ENCODE data around the gene RPL10L. TPM values are rescaled to one million over a fixed set of nuclear protein-coding genes. Genes with fewer than 3 reads are reported as not detected.

Gene RPL10L
- total and polyA plus RNA-seq, 5 donors from 2014 or later: not detected

DNA sequence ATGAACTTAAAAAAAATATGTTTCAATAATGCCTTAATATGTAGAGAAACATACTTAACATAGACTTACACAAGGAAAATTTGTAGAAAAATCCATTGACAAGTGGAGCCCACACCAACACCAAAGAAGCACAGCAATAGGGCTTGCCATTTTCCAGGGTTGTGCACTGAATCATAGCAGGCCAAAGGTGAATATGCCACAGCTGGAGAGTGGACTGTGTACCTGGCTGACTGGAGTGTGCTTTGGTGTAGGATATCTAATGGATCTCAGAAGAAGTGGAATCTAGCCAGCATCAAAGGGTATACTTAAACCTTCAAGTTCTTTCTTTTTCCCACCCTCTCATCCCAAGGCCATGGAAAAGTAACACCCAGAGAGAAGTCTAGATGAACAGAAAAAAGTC is 4.8 kb downstream of the RPL10L start:
- Mint-ChIP-seq H3K27me3 (no peaks in the 10 kb centered on the region), H3K4me3 (no peak overlapping the region), H3K9me3 (peaks cover 2 to 20% (median 5%) of the 10 kb centered on the region in 7 donors), H3K4me1 (no peaks in the 10 kb centered on the region), H3K27ac (no peak overlapping the region), H3K36me3 (no peaks in the 10 kb centered on the region)
- Histone ChIP-seq H3K36me3 (ENCODE audit: control insufficient read depth, insufficient read depth, low read length) (no peaks in the 10 kb centered on the region), H3K27me3 (ENCODE audit: control insufficient read depth, insufficient read depth, low read length) (no peaks in the 10 kb centered on the region), H3K27ac (ENCODE audit: insufficient read depth, low read length, poor library complexity, severe bottlenecking) (no peak overlapping the region), H3K4me3 (ENCODE audit: low read depth, low read length) (no peak overlapping the region), H3K9me3 (ENCODE audit: control insufficient read depth in 2 of 2, low read length in 2 of 2) (peaks cover 0 to 11% of the 10 kb centered on the region in 2 experiments), H3K4me1 (ENCODE audit: control insufficient read depth, insufficient read depth, low read length, poor library complexity, severe bottlenecking) (no peaks in the 10 kb centered on the region)
- ATAC-seq (ENCODE audit: low read depth in 2 of 2): no peak
- no peak for DNase-seq

DNA sequence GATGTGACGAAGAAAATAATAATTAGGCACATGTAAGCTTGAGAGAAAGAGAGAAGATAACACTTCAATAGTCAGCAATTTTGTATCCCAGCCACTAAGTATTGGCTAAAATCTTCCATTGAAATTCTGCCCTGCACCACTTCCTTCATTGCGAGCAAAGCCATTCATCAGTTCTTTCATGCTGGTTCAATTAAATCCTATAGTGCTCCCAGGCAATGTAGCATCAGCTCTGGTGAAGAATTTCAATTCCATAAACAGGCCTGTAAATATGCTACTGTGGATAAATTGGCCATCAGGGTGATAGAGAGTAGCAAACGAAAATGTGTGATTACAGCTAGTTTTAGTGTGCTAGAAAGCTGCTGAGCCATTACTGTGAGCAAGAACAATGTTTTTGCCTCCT is 24.7 kb downstream of the RPL10L start:
- no peaks in the 10 kb centered on the region for H3K27me3 Mint-ChIP-seq
- ATAC-seq (ENCODE audit: low read depth in 2 of 2): no peak
- no peak overlapping the region for H3K27ac Mint-ChIP-seq
- no peaks in the 10 kb centered on the region for H3K36me3 Mint-ChIP-seq
- no peak overlapping the region for H3K4me3 ChIP-seq (ENCODE audit: low read depth, low read length)
- H3K4me1 Mint-ChIP-seq: peaks cover 0 to 5% (median 0%) of the 10 kb centered on the region in 4 donors
- H3K9me3 Mint-ChIP-seq: peaks cover 4 to 32% (median 8%) of the 10 kb centered on the region in 7 donors
- H3K27ac ChIP-seq (ENCODE audit: insufficient read depth, low read length, poor library complexity, severe bottlenecking): no peak overlapping the region
- no peaks in the 10 kb centered on the region for H3K27me3 ChIP-seq (ENCODE audit: control insufficient read depth, insufficient read depth, low read length)
- H3K36me3 ChIP-seq (ENCODE audit: control insufficient read depth, insufficient read depth, low read length): no peaks in the 10 kb centered on the region
- H3K4me1 ChIP-seq (ENCODE audit: control insufficient read depth, insufficient read depth, low read length, poor library complexity, severe bottlenecking): no peaks in the 10 kb centered on the region
- no peaks in the 10 kb centered on the region for H3K9me3 ChIP-seq (ENCODE audit: control insufficient read depth in 2 of 2, low read length in 2 of 2)
- H3K4me3 Mint-ChIP-seq: no peak overlapping the region
- DNase-seq: no peak
